Glomerular endothelial cell (primary cell): ENCODE measurements around the gene TCEANC2. TPM values are rescaled to one million over a fixed set of nuclear protein-coding genes. Genes with fewer than 3 reads are reported as not detected.

Experiments used
- total RNA-seq: library from RNA; depleted of rRNA; stranded (reverse); fragments of >200 nt; gene quantifications from 2 replicates; pipeline ENCODE4 v1.2.3, GENCODE V29; 2015

Gene TCEANC2
- total RNA-seq, 1 donor from 2014 or later: 3.7 TPM

Other genes with a start within 250 kb of the TCEANC2 start
- 10.7 and 15.6 TPM in 2 replicates for gene NDC1, start 215.3 kb upstream of the TCEANC2 start, total RNA-seq
- gene YIPF1, start 163.8 kb upstream of the TCEANC2 start, total RNA-seq: 27.8 and 29.3 TPM in 2 replicates
- gene DIO1, start 159.4 kb upstream of the TCEANC2 start, total RNA-seq: not detected in 2 replicates
- 11.0 and 19.1 TPM in 2 replicates for gene IFT25, start 107.9 kb upstream of the TCEANC2 start, total RNA-seq
- 23.1 and 32.0 TPM in 2 replicates for gene LRRC42, start 107.3 kb upstream of the TCEANC2 start, total RNA-seq
- not detected in 2 replicates for gene LDLRAD1, start 35.4 kb upstream of the TCEANC2 start, total RNA-seq
- gene TMEM59, start 404 bp upstream of the TCEANC2 start, total RNA-seq: 185 and 238 TPM in 2 replicates
- not detected in 2 replicates for gene CDCP2, start 99.4 kb downstream of the TCEANC2 start, total RNA-seq
- gene CYB5RL, start 146.4 kb downstream of the TCEANC2 start, total RNA-seq: 3.3 and 4.7 TPM in 2 replicates
- 83.9 and 95.2 TPM in 2 replicates for gene MRPL37, start 146.6 kb downstream of the TCEANC2 start, total RNA-seq